CD4-positive, alpha-beta T cell (primary cell): Measurements from ENCODE around the gene PDGFD. TPM values are rescaled to one million over a fixed set of nuclear protein-coding genes. Genes with fewer than 3 reads are reported as not detected.

ENCODE experiments used
- ATAC-seq: fragments of 200-7000 bp; cut with Tn5 transposase; one replicate; pipeline ENCODE4 v1.10.0; 2022; ENCODE audit warnings: mild to moderate bottlenecking; ENCODE audit not compliant: poor library complexity
- CTCF ChIA-PET: fragments of 350-600 bp; sonication (Branson Sonifier 250); formaldehyde crosslinking; loops from one replicate; lab custom pipeline; 2021; ENCODE audit warnings: antibody characterized with exemption, inconsistent platforms; lab: Charles Lee
- POLR2A ChIA-PET: fragments of 350-600 bp; sonication (Branson Sonifier 250); formaldehyde crosslinking; loops from one replicate; lab custom pipeline; 2021; ENCODE audit warnings: antibody characterized with exemption, inconsistent platforms; lab: Charles Lee
- DNase-seq, 14 experiments: peaks; one replicate each; pipeline ENCODE4 v3.0.0-alpha.2; 2013 to 2020; ENCODE audit warnings: mixed read lengths in 2 of 14
- H3K27ac ChIP-seq, 2 donors: one replicate each; pipeline versions ENCODE4 v1.5.1 to v1.7.0; 2013; ENCODE audit warnings: low read length in 2 of 2, low read depth in 1 of 2, mild to moderate bottlenecking in 1 of 2
- H3K27me3 ChIP-seq, 2 experiments: 1 replicate in 1 of 2; 2 replicates in 1 of 2; pipeline versions ENCODE4 v1.6.1 to v1.7.0; 2013; ENCODE audit warnings: low read length in 2 of 2, control low read depth in 1 of 2, mild to moderate bottlenecking in 1 of 2, moderate library complexity in 1 of 2; ENCODE audit not compliant: insufficient read depth in 2 of 2, control insufficient read depth in 1 of 2
- H3K36me3 ChIP-seq: one replicate; pipeline ENCODE4 v1.6.1; 2013; ENCODE audit warnings: low read length, control low read depth; ENCODE audit not compliant: insufficient read depth
- H3K4me1 ChIP-seq: one replicate; pipeline ENCODE4 v1.6.1; 2013; ENCODE audit warnings: low read length, control low read depth; ENCODE audit not compliant: insufficient read depth
- H3K4me3 ChIP-seq: one replicate; pipeline ENCODE4 v1.5.1; 2013; ENCODE audit warnings: mild to moderate bottlenecking, low read length, moderate library complexity
- H3K9me3 ChIP-seq, 2 experiments: 1 replicate in 1 of 2; 2 replicates in 1 of 2; pipeline versions ENCODE4 v1.6.1 to v1.7.0; 2013; ENCODE audit warnings: low read length in 2 of 2, mild to moderate bottlenecking in 2 of 2, control low read depth in 1 of 2, moderate library complexity in 1 of 2; ENCODE audit not compliant: control insufficient read depth in 1 of 2, insufficient read depth in 1 of 2
- H3K27ac Mint-ChIP-seq: one replicate; pipeline ENCODE4 v1.8.0; 2020; ENCODE audit warnings: mixed read lengths
- H3K27me3 Mint-ChIP-seq: one replicate; pipeline ENCODE4 v1.8.0; 2021; ENCODE audit warnings: mixed read lengths
- H3K36me3 Mint-ChIP-seq: one replicate; pipeline ENCODE4 v1.8.0; 2021; ENCODE audit warnings: low read depth, mixed read lengths
- H3K4me1 Mint-ChIP-seq: one replicate; pipeline ENCODE4 v1.8.0; 2021; ENCODE audit warnings: low read depth, mixed read lengths
- H3K4me3 Mint-ChIP-seq: one replicate; pipeline ENCODE4 v1.8.0; 2020; ENCODE audit warnings: mild to moderate bottlenecking, mixed read lengths
- H3K9me3 Mint-ChIP-seq: one replicate; pipeline ENCODE4 v1.8.0; 2020; ENCODE audit warnings: mixed read lengths
- intact Hi-C, 2 experiments: fragments of 100-400 bp; cut with DNase I in 1 of 2; cut with micrococcal nuclease in 1 of 2; formaldehyde crosslinking; loops; one replicate each; pipeline versions ENCODE4 v1.15.1 to v1.9.0; 2023 to 2025; cut with DNase I, micrococcal nuclease
- total RNA-seq, 174 experiments: library from RNA in 2 of 174; stranded (reverse) in 2 of 174; gene quantifications; one replicate each; pipeline ENCODE4 v1.2.3 and lab custom pipeline; 2021 to 2026
- TF ChIP-seq, protein P1 (sequence below): fragments of 200-600 bp; IDR thresholded peaks from one replicate; pipeline ENCODE4 v1.8.0; 2022; ENCODE audit warnings: antibody characterized with exemption, mild to moderate bottlenecking

Gene PDGFD
- total RNA-seq, 2 experiments from 2014 or later = not detected

DNA sequence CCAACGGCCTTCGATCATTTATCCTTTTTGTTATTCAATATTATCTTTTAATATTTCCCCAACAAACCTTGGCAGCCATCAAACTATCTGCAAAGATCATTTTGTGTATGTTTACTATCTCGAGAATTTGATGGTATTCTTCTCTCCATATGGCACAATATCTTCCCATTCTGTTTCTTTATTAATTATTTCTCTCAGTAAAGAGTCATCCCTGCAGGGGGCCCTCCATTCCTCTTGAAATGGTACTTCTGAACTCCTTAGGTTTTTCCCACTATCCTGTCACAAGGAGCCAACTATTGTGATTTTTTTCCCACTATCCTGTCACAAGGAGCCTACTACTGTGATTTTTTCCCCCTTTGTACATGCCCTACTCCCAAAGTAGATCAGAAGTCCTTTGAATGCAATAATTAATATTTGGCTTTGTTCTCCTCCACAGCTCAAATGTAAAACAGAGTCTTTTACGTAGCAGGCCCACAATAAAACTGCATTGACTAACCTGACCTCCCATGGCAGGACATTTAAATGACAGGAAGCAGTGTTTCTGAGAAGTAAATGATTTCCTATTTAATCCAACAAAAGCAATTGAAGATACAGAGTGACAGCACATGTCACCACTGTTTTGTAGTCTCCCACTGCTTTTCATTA is 43.3 kb downstream of the PDGFD start:
- H3K9me3 Mint-ChIP-seq = peaks cover 10% of the 10 kb centered on the region
- Histone ChIP-seq H3K4me1 (no peaks in the 10 kb centered on the region), H3K4me3 (no peak overlapping the region), H3K27me3 (no peaks in the 10 kb centered on the region), H3K36me3 (no peaks in the 10 kb centered on the region), H3K27ac (no peak overlapping the region), H3K9me3 (no peaks in the 10 kb centered on the region)
- ChIA-PET POLR2A (no interaction called here), CTCF (no interaction called here)
- TF ChIP-seq, protein P1, sequence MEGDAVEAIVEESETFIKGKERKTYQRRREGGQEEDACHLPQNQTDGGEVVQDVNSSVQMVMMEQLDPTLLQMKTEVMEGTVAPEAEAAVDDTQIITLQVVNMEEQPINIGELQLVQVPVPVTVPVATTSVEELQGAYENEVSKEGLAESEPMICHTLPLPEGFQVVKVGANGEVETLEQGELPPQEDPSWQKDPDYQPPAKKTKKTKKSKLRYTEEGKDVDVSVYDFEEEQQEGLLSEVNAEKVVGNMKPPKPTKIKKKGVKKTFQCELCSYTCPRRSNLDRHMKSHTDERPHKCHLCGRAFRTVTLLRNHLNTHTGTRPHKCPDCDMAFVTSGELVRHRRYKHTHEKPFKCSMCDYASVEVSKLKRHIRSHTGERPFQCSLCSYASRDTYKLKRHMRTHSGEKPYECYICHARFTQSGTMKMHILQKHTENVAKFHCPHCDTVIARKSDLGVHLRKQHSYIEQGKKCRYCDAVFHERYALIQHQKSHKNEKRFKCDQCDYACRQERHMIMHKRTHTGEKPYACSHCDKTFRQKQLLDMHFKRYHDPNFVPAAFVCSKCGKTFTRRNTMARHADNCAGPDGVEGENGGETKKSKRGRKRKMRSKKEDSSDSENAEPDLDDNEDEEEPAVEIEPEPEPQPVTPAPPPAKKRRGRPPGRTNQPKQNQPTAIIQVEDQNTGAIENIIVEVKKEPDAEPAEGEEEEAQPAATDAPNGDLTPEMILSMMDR = no peak
- H3K27ac Mint-ChIP-seq = no peak overlapping the region
- peak in 1 of 14 experiments; percentile 4 for DNase-seq
- no peaks in the 10 kb centered on the region for H3K36me3 Mint-ChIP-seq
- intact Hi-C loops = no loop called here
- no peaks in the 10 kb centered on the region for H3K4me1 Mint-ChIP-seq
- H3K27me3 Mint-ChIP-seq = no peaks in the 10 kb centered on the region
- H3K4me3 Mint-ChIP-seq = no peak overlapping the region
- ATAC-seq = no peak

DNA sequence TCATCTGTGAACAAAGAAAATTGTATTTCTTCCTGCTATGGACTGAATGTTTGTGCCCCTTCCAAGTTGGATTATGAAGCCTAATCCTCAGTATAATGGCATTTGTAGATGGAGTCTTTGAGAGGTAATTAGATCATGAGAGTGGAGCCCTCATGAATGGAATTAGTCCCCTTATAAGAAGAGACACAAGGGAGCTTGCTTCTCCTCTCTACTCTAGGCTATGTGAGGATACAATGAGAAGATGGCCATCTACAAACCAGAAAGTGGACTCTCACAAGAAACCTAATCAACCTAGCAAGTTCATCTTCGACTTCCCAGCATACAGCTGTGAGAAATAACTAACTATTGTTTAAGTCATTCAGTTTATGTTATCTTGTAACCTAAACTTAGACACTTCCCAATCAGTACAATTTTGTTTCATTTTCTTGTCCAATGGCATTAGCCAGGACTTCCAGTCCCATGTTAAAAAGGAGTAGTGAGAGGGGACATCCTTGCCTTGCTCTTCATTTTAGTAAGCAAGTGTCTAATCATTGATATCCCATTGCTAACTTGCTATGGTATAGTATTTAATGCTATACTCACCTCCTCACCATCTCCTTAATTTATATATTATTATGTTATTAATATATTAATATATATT is 45.7 kb downstream of the PDGFD start:
- Histone ChIP-seq H3K4me3 (no peak overlapping the region), H3K9me3 (no peaks in the 10 kb centered on the region), H3K27me3 (no peaks in the 10 kb centered on the region), H3K36me3 (no peaks in the 10 kb centered on the region), H3K27ac (no peak overlapping the region), H3K4me1 (no peaks in the 10 kb centered on the region)
- CTCF ChIA-PET = no interaction called here
- Mint-ChIP-seq H3K27ac (no peak overlapping the region), H3K4me1 (no peaks in the 10 kb centered on the region), H3K27me3 (no peaks in the 10 kb centered on the region), H3K4me3 (no peak overlapping the region), H3K36me3 (no peaks in the 10 kb centered on the region), H3K9me3 (peaks cover 12% of the 10 kb centered on the region)
- no peak for DNase-seq
- intact Hi-C loops = no loop called here
- TF ChIP-seq, protein P1 = no peak
- no peak for ATAC-seq
- POLR2A ChIA-PET = no interaction called here

DNA sequence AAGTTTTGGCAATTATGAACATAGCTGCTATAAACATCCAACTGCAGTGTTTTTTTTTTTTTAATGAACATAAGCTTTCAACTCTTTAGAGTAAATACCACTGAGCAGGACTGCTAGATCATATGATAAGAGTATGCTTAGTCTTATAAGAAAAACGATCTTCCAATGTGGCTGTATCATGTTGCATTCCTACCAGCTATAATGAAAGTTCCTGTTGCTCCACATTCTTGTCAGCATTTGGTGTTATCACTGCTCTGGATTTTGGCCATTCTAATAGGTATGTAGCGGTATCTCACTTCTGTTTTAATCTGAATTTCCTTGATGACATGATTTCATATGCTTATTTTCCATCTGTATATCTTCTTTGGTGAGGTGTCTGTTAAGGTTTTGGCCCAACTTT is 50.4 kb downstream of the PDGFD start:
- Histone ChIP-seq H3K36me3 (no peaks in the 10 kb centered on the region), H3K27ac (no peak overlapping the region), H3K9me3 (no peaks in the 10 kb centered on the region), H3K27me3 (no peaks in the 10 kb centered on the region), H3K4me1 (no peaks in the 10 kb centered on the region), H3K4me3 (no peak overlapping the region)
- no peak for DNase-seq
- H3K27me3 Mint-ChIP-seq = no peaks in the 10 kb centered on the region
- H3K4me3 Mint-ChIP-seq = no peak overlapping the region
- peaks cover 12% of the 10 kb centered on the region for H3K9me3 Mint-ChIP-seq
- intact Hi-C loops = no loop called here
- ChIA-PET POLR2A (no interaction called here), CTCF (interaction anchor here (1.5 kb wide), 1 partner anchor 9 kb away, joined by 3 read pairs; no protein-coding TSS in a partner anchor)
- TF ChIP-seq, protein P1 = no peak
- H3K4me1 Mint-ChIP-seq = no peaks in the 10 kb centered on the region
- no peak for ATAC-seq
- H3K27ac Mint-ChIP-seq = no peak overlapping the region
- H3K36me3 Mint-ChIP-seq = no peaks in the 10 kb centered on the region
